GM12873 (cell line): ENCODE data around the gene C10orf62.

Source experiments
- TF ChIP-seq, protein P1 (sequence below): IDR thresholded peaks from 2 replicates; pipeline ENCODE4 v1.5.1; 2012; ENCODE audit warnings: low read depth, mild to moderate bottlenecking, moderate library complexity, low read length, control low read depth; ENCODE audit not compliant: insufficient read depth; ENCODE audit errors: missing control alignments

C10orf62 gene

DNA sequence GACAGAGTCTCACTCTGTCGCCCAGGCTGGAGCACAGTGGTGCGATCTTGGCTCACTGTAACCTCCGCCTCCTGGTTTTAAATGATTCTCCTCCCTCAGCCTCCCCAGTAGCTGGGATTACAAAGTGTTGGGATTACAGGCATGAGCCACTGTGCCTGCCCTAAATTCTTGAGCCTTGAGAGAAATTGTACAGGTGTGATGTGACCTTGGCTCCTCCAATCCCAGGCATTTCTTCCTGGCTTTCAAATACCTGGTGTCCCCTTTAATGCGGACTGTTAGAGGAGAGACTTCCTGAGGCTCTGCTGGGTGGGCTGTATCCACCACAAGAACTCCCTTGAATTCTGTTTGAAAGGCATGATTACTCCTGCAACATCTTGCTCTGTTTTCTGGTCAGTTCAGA is 28.8 kb downstream of the C10orf62 start:
- TF ChIP-seq, protein P1, sequence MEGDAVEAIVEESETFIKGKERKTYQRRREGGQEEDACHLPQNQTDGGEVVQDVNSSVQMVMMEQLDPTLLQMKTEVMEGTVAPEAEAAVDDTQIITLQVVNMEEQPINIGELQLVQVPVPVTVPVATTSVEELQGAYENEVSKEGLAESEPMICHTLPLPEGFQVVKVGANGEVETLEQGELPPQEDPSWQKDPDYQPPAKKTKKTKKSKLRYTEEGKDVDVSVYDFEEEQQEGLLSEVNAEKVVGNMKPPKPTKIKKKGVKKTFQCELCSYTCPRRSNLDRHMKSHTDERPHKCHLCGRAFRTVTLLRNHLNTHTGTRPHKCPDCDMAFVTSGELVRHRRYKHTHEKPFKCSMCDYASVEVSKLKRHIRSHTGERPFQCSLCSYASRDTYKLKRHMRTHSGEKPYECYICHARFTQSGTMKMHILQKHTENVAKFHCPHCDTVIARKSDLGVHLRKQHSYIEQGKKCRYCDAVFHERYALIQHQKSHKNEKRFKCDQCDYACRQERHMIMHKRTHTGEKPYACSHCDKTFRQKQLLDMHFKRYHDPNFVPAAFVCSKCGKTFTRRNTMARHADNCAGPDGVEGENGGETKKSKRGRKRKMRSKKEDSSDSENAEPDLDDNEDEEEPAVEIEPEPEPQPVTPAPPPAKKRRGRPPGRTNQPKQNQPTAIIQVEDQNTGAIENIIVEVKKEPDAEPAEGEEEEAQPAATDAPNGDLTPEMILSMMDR, result no peak

DNA sequence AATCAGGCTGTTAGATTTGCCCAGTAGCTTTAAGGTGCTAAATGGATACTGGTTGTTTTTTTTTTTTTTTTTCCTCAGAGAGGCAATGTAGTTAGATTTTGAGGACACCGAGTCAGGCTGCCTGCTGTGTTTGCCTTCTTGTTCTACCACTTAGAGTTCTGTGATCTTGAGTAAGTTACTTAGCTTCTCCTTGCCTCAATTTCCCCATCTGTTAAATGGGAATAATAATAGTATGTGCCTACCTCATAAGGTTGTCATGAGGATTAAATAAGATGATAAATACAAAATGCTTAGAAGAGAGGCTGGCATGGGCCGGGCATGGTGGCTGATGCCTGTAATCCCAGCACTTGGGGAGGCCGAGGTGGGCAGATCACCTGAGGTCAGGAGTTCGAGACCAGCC is 29.2 kb downstream of the C10orf62 start:
- TF ChIP-seq, protein P1, result no peak

DNA sequence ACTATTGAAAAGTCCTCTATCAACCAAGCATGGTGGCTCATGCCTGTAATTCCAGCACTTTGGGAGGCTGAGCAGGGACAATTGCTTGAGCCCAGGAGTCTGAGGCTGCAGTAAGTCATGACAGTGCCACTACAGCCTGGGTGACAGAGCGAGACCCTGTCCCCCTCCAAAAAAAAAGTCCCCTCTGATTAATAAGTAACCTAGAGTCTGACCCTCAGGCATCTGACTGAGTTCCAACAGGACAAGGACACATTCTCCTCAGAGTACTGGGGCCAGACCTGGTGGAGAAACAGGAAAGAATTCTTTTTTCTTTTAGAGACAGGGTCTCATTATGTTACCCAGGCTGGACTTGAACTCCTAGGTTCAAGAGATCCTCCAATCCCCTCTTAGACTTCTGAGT is 33.8 kb downstream of the C10orf62 start:
- TF ChIP-seq, protein P1, result no peak

DNA sequence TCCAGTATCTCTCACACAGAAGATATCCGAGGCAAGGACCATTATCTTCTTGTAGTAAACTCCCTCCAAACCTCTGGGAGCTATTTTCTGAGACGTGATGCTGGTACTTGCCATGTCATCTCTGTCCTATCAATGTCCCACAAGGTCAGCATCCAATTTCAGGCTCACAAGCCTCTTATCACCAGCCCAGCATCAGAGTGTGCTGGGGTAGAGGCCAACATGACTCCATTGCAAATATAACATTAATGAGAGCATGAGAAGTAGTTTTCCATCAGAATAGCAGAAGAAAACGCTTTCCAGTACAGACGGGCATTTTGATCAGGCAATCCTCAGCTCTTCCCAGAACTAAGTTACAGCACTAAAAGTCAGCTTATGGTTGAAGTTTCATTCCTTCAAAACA is 38.2 kb downstream of the C10orf62 start:
- TF ChIP-seq, protein P1, result no peak

DNA sequence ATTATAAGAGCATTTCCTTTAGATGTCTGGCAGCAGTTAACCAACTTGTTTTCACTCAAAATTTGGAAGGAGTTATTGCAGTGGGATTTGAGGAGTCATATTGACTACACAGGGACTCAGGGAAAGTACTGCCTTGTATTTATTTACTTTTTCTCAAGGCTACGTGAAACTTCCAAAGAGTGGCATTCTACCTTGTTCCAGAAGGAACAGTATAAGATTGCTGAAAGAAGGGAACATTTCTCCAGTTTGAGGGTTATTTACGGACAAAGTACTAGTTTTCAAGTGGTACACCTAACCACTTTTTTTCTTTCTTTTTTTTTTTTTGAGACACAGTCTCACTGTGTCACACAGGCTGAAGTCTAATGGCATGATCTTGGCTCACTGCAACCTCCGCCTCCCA is 38.7 kb downstream of the C10orf62 start:
- TF ChIP-seq, protein P1, result no peak

DNA sequence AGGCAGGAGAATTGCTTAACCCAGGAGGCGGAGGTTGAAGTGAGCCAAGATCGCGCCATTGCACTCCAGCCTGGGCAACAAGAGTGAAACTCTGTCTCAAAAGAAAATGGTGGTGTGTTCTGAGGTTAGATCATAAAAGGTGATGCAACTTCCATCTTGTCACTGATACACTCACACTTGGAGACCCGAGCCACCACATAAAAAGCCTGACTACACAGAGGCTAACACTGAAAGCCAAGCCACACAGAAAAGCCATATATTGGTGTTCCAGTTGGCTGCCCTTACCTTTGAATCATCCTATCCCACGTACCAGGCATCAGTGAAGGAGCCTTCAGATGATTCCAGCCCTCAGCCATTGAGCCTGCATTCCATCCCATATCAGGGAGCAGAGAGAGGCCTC is 39.8 kb downstream of the C10orf62 start:
- TF ChIP-seq, protein P1, result no peak

DNA sequence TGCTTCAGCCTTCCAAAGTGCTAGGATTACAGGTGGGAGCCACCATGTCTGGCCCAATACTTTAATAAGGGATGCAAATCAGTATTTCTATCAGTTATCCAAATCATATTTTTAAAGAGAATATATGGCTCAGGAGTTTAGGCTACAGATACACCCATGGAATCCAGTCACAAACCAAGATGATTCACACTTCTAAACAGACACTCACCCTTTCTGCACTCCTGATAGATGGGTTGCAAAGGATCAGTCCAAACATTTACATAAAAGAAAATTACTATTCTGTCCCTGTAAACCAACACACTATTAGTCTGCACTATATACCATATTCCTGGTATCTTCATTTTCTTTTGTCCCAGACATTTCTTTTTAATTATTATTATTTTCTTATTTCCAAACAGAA is 41.6 kb downstream of the C10orf62 start:
- TF ChIP-seq, protein P1, result no peak
